A549 (cell line): ENCODE measurements around the gene DLG4.

Experiments used
- HDAC2 ChIP-seq: fragments of 200-600 bp; sonication (generic); IDR thresholded peaks from 2 replicates; pipeline ENCODE4 v1.6.1; 2016
- HOXA7 ChIP-seq: fragments of 250-450 bp; sonication (Bioruptor Pico); IDR thresholded peaks from 2 replicates; pipeline ENCODE4 v1.5.0; 2020; ENCODE audit warnings: mild to moderate bottlenecking, moderate library complexity
- JUN ChIP-seq, 2 experiments: fragments of >200 bp; sonication (Bioruptor Twin); formaldehyde crosslinking; IDR thresholded peaks; 2 replicates in 1 of 2; 3 replicates in 1 of 2; pipeline ENCODE4 v1.6.1; 2016 to 2017
- JUNB ChIP-seq: fragments of >200 bp; sonication (Bioruptor Twin); formaldehyde crosslinking; IDR thresholded peaks from 2 replicates; pipeline ENCODE4 v1.6.1; 2016
- KDM5A ChIP-seq: fragments of 200-600 bp; sonication (generic); IDR thresholded peaks from 2 replicates; pipeline ENCODE4 v1.6.1; 2016; ENCODE audit warnings: antibody characterized with exemption, mild to moderate bottlenecking
- POLR2A ChIP-seq: IDR thresholded peaks from 2 replicates; pipeline ENCODE4 v1.6.1; 2012; ENCODE audit warnings: mild to moderate bottlenecking, low read length
- RAD21 ChIP-seq, 2 experiments: fragments of >200 bp in 1 of 2; sonication (Bioruptor Twin) in 1 of 2; formaldehyde crosslinking in 1 of 2; IDR thresholded peaks in 1 of 2; conservative IDR thresholded peaks in 1 of 2; 2 replicates in 1 of 2; 3 replicates in 1 of 2; pipeline ENCODE4 v1.6.1; 2012 to 2018; ENCODE audit warnings: inconsistent platforms in 1 of 2
- RCOR1 ChIP-seq: fragments of 150-350 bp; IDR thresholded peaks from 2 replicates; pipeline ENCODE4 v1.6.1; 2014; ENCODE audit warnings: antibody characterized with exemption, low read length, low read depth
- RFX5 ChIP-seq: fragments of 450-650 bp; IDR thresholded peaks from 2 replicates; pipeline ENCODE4 v1.7.1; 2014; ENCODE audit warnings: antibody characterized with exemption, mild to moderate bottlenecking, moderate library complexity
- SREBF2 ChIP-seq: fragments of 450-650 bp; IDR thresholded peaks from 2 replicates; pipeline ENCODE4 v1.6.1; 2014; ENCODE audit warnings: mild to moderate bottlenecking, moderate library complexity
- ZC3H11A ChIP-seq: fragments of 450-650 bp; IDR thresholded peaks from 2 replicates; pipeline ENCODE4 v1.6.1; 2014; ENCODE audit warnings: antibody characterized with exemption, mild to moderate bottlenecking
- TF ChIP-seq, protein P1 (sequence below): fragments of 200-600 bp; sonication (generic); IDR thresholded peaks from 2 replicates; pipeline ENCODE4 v1.6.1; 2016; ENCODE audit warnings: antibody characterized with exemption, mild to moderate bottlenecking, moderate library complexity
- TF ChIP-seq, protein P2 (sequence below): fragments of >200 bp; sonication (Bioruptor Twin); formaldehyde crosslinking; IDR thresholded peaks from 3 replicates; pipeline ENCODE4 v1.5.1; 2016
- TF ChIP-seq, protein P3 (sequence below): fragments of 250-450 bp; sonication (Bioruptor Pico); IDR thresholded peaks from 2 replicates; pipeline ENCODE4 v1.5.0; 2021; ENCODE audit warnings: mild to moderate bottlenecking, moderate library complexity, borderline replicate concordance

DNA sequence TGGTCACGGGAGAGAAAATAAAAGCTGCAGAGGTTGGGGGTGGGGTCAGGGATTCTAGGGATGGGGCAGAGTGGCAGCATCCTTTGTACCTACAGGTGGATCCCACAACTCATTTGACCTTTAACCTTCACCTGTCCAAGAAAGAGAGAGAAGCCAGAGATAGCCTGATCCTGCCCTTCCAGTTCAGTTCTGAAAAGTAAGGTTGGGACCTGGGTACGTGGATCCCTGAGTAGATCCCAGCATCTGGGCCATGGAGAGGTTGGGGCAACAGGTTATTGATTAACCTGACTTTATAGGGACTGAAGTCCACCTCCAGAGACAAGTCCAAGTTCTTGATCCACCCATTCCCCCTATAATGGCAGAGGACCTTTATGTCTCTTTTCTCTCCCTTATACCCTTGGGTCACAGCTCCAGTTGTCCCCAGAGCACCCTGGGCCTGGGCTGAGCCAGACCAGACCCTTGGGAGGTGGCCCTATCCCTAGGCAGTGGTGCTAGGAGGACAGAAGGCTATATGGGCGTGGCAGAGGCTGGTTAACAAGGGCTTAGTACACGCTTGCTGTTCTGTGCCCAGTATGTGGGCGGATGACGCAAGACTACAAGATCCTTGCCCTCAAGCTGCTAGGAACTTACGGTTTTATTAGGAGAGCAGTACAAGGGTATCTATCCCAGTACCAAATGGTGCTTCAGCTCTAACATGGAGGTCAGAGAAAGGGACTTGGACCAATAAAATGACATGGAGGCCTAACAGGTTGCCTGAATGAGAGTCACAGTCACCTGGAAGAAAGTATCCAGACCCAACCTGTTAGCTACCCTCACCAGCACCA lies 39.3 kb upstream of the DLG4 start:
- TF ChIP-seq HDAC2 = no peak
- no peak for TF ChIP-seq ZC3H11A
- no peak for TF ChIP-seq POLR2A
- TF ChIP-seq, protein P1, sequence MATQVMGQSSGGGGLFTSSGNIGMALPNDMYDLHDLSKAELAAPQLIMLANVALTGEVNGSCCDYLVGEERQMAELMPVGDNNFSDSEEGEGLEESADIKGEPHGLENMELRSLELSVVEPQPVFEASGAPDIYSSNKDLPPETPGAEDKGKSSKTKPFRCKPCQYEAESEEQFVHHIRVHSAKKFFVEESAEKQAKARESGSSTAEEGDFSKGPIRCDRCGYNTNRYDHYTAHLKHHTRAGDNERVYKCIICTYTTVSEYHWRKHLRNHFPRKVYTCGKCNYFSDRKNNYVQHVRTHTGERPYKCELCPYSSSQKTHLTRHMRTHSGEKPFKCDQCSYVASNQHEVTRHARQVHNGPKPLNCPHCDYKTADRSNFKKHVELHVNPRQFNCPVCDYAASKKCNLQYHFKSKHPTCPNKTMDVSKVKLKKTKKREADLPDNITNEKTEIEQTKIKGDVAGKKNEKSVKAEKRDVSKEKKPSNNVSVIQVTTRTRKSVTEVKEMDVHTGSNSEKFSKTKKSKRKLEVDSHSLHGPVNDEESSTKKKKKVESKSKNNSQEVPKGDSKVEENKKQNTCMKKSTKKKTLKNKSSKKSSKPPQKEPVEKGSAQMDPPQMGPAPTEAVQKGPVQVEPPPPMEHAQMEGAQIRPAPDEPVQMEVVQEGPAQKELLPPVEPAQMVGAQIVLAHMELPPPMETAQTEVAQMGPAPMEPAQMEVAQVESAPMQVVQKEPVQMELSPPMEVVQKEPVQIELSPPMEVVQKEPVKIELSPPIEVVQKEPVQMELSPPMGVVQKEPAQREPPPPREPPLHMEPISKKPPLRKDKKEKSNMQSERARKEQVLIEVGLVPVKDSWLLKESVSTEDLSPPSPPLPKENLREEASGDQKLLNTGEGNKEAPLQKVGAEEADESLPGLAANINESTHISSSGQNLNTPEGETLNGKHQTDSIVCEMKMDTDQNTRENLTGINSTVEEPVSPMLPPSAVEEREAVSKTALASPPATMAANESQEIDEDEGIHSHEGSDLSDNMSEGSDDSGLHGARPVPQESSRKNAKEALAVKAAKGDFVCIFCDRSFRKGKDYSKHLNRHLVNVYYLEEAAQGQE = no peak
- TF ChIP-seq, protein P2, sequence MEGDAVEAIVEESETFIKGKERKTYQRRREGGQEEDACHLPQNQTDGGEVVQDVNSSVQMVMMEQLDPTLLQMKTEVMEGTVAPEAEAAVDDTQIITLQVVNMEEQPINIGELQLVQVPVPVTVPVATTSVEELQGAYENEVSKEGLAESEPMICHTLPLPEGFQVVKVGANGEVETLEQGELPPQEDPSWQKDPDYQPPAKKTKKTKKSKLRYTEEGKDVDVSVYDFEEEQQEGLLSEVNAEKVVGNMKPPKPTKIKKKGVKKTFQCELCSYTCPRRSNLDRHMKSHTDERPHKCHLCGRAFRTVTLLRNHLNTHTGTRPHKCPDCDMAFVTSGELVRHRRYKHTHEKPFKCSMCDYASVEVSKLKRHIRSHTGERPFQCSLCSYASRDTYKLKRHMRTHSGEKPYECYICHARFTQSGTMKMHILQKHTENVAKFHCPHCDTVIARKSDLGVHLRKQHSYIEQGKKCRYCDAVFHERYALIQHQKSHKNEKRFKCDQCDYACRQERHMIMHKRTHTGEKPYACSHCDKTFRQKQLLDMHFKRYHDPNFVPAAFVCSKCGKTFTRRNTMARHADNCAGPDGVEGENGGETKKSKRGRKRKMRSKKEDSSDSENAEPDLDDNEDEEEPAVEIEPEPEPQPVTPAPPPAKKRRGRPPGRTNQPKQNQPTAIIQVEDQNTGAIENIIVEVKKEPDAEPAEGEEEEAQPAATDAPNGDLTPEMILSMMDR = no peak
- no peak for TF ChIP-seq RFX5
- TF ChIP-seq JUN (IDR thresholded peaks at IDR 0.05) = no peak
- TF ChIP-seq KDM5A = no peak
- TF ChIP-seq, protein P3, sequence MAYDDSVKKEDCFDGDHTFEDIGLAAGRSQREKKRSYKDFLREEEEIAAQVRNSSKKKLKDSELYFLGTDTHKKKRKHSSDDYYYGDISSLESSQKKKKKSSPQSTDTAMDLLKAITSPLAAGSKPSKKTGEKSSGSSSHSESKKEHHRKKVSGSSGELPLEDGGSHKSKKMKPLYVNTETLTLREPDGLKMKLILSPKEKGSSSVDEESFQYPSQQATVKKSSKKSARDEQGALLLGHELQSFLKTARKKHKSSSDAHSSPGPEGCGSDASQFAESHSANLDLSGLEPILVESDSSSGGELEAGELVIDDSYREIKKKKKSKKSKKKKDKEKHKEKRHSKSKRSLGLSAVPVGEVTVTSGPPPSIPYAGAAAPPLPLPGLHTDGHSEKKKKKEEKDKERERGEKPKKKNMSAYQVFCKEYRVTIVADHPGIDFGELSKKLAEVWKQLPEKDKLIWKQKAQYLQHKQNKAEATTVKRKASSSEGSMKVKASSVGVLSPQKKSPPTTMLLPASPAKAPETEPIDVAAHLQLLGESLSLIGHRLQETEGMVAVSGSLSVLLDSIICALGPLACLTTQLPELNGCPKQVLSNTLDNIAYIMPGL = no peak
- TF ChIP-seq SREBF2 = no peak
- TF ChIP-seq JUNB = no peak
- no peak for TF ChIP-seq RCOR1
- TF ChIP-seq RAD21 (conservative IDR thresholded peaks at IDR 0.05 in 1 of 2, IDR thresholded peaks at IDR 0.05 in 1 of 2) = no peak
- TF ChIP-seq HOXA7 (CRISPR knock-in tag) = no peak
